HepG2 (cell line): ENCODE data around the gene GPR62. TPM values are rescaled to one million over a fixed set of nuclear protein-coding genes. Genes with fewer than 3 reads are reported as not detected.
"Not testable (repeated sequence)": the region's sequence is repeated elsewhere in the genome, so short reads cannot be mapped to it uniquely, and the experiment has no call there.

Experiments used
- ATAC-seq: fragments of 200-7000 bp; cut with Tn5 transposase; 3 replicates; pipeline ENCODE4 v1.9.1; 2020; ENCODE audit warnings: mild to moderate bottlenecking, moderate library complexity
- BruUV-seq: library from RNA; stranded (reverse); fragments of 400-500 nt; replicated peaks from 2 replicates; lab custom pipeline; 2021; lab: Mats Ljungman, UMichigan
- CTCF ChIA-PET: fragments of 300-600 bp; formaldehyde crosslinking; extraction: SDS; loops from one replicate; lab custom pipeline; 2021; ENCODE audit warnings: low total read pairs, inconsistent platforms, low intra/inter-chr PET ratio; lab: Yijun Ruan, JAX
- POLR2A ChIA-PET: fragments of 350-600 bp; sonication (Branson Sonifier 250); formaldehyde crosslinking; loops from one replicate; lab custom pipeline; 2020; ENCODE audit warnings: antibody characterized with exemption, inconsistent platforms; lab: Yijun Ruan, JAX
- DNase-seq: peaks from one replicate; pipeline ENCODE4 v3.0.0-alpha.2; 2015; ENCODE audit warnings: low spot score
- FAIRE-seq: peaks from 3 replicates; lab custom pipeline; 2011; peaks lifted over from hg19 to GRCh38; lab: Jason Lieb, UNC
- H2AFZ ChIP-seq: one replicate; pipeline ENCODE4 v1.6.1; 2011; ENCODE audit warnings: low read length, inconsistent platforms
- H3K27ac ChIP-seq: fragments of 300-600 bp; 3 replicates; pipeline ENCODE4 v1.8.0; 2011; ENCODE audit warnings: mixed run types, mild to moderate bottlenecking, mixed read lengths, low read length, inconsistent platforms; ENCODE audit not compliant: insufficient read depth; ENCODE audit errors: extremely low read length
- H3K27me3 ChIP-seq, 2 experiments: fragments of 200-600 bp in 1 of 2; 2 replicates in 1 of 2; 3 replicates in 1 of 2; pipeline versions ENCODE4 v1.6.0 to v1.8.0; 2011; ENCODE audit warnings: low read length in 2 of 2, mild to moderate bottlenecking in 2 of 2, moderate library complexity in 2 of 2, inconsistent platforms in 1 of 2; ENCODE audit not compliant: insufficient read depth in 2 of 2, control insufficient read depth in 1 of 2
- H3K36me3 ChIP-seq, 2 experiments: fragments of 200-600 bp in 1 of 2; replicated peaks in 1 of 2; 2 replicates in 1 of 2; 3 replicates in 1 of 2; pipeline versions ENCODE4 v1.5.1 to v1.8.0; 2011; ENCODE audit warnings: low read length in 2 of 2, inconsistent platforms in 1 of 2; ENCODE audit not compliant: insufficient read depth in 2 of 2, control insufficient read depth in 1 of 2
- H3K4me1 ChIP-seq: 2 replicates; pipeline ENCODE4 v1.5.1; 2012; ENCODE audit warnings: low read length, inconsistent platforms; ENCODE audit not compliant: insufficient read depth
- H3K4me2 ChIP-seq: 2 replicates; pipeline ENCODE4 v1.6.0; 2011; ENCODE audit warnings: low read depth, low read length, inconsistent platforms
- H3K4me3 ChIP-seq, 3 experiments: fragments of 200-600 bp in 1 of 3; sonication (generic), shearing (Covaris generic) in 1 of 3; replicated peaks in 1 of 3; 2 replicates each; pipeline ENCODE4 v1.5.1; 2011 to 2016; ENCODE audit warnings: low read length in 3 of 3, inconsistent platforms in 2 of 3, low read depth in 2 of 3, mild to moderate bottlenecking in 2 of 3, control low read depth in 1 of 3, mixed read lengths in 1 of 3; ENCODE audit not compliant: insufficient read depth in 1 of 3
- H3K79me2 ChIP-seq: one replicate; pipeline ENCODE4 v1.6.1; 2011; ENCODE audit warnings: low read length, inconsistent platforms; ENCODE audit not compliant: insufficient read depth
- H3K9ac ChIP-seq: 2 replicates; pipeline ENCODE4 v1.6.0; 2011; ENCODE audit warnings: mild to moderate bottlenecking, low read depth, low read length, inconsistent platforms; ENCODE audit not compliant: insufficient read depth
- H3K9me3 ChIP-seq: 2 replicates; pipeline ENCODE4 v1.5.1; 2012; ENCODE audit warnings: mild to moderate bottlenecking, low read length
- H4K20me1 ChIP-seq: 2 replicates; pipeline ENCODE4 v1.6.0; 2011; ENCODE audit warnings: inconsistent platforms, mild to moderate bottlenecking, low read length, moderate library complexity; ENCODE audit not compliant: insufficient read depth
- BORCS8-MEF2B ChIP-seq: sonication (generic); formaldehyde crosslinking; IDR thresholded peaks from 2 replicates; pipeline ENCODE4 v1.8.0; 2022; ENCODE audit warnings: mild to moderate bottlenecking, missing genetic modification reagents
- CAMTA2 ChIP-seq: sonication (generic); formaldehyde crosslinking; IDR thresholded peaks from 2 replicates; pipeline ENCODE4 v1.4.0; 2020; ENCODE audit warnings: mild to moderate bottlenecking, missing genetic modification reagents, borderline replicate concordance
- CREM ChIP-seq, 2 experiments: sonication (generic) in 1 of 2; formaldehyde crosslinking in 1 of 2; IDR thresholded peaks; 2 replicates each; pipeline versions ENCODE4 v1.4.0 to v1.6.1; 2016 to 2020; ENCODE audit warnings: antibody characterized with exemption in 1 of 2, mild to moderate bottlenecking in 1 of 2, missing genetic modification reagents in 1 of 2
- HOXA7 ChIP-seq: sonication (generic); formaldehyde crosslinking; IDR thresholded peaks from 2 replicates; pipeline ENCODE4 v1.8.1; 2022; ENCODE audit warnings: mild to moderate bottlenecking, missing genetic modification reagents, moderate library complexity
- RBM22 ChIP-seq: fragments of 200-400 bp; formaldehyde crosslinking; optimal IDR thresholded peaks from 2 replicates; pipeline ENCODE3; 2017; ENCODE audit warnings: mild to moderate bottlenecking, low read length, moderate library complexity
- TEAD3 ChIP-seq: optimal IDR thresholded peaks from 2 replicates; pipeline ENCODE3; 2016; ENCODE audit warnings: borderline replicate concordance
- ZFX ChIP-seq: sonication (generic); formaldehyde crosslinking; IDR thresholded peaks from 2 replicates; pipeline ENCODE4 v1.4.0; 2020; ENCODE audit warnings: mild to moderate bottlenecking, low read depth, missing genetic modification reagents, moderate library complexity
- ZNF34 ChIP-seq: sonication (generic); formaldehyde crosslinking; IDR thresholded peaks from 2 replicates; pipeline ENCODE4 v1.4.0; 2020; ENCODE audit warnings: mild to moderate bottlenecking, missing genetic modification reagents, borderline replicate concordance
- WGBS: methylation state at CpG from one replicate; pipeline ENCODE4 v1.1.6; 2017; ENCODE audit warnings: low lambda C conversion rate; 5-methylcytosine and 5-hydroxymethylcytosine counted together
- in situ Hi-C: cut with HindIII; loops from 2 replicates; pipeline ENCODE4 v1.10.0; 2017; ENCODE audit warnings: low pct_unique_long_range_greater_than_20kb; ENCODE audit not compliant: extremely low pct_ligation_motif_present
- intact Hi-C: fragments of 100-400 bp; cut with micrococcal nuclease; formaldehyde crosslinking; loops from one replicate; pipeline ENCODE4 v1.10.0; 2022; ENCODE audit not compliant: unreplicated experiment
- polyA plus RNA-seq, 8 experiments: library from polyadenylated mRNA; depleted of rRNA in 3 of 8; stranded (reverse) in 7 of 8; unstranded in 1 of 8; fragments of >200 nt; fragmentation: Illumina TruSeq in 4 of 8; extraction: Trizol in 4 of 8; gene quantifications; 2 replicates each; pipeline versions ENCODE4 v1.2.1 to v1.2.3, GENCODE V29; 2011 to 2016; ENCODE audit warnings: low read depth in 4 of 8, missing spikeins in 1 of 8, mixed read lengths in 1 of 8; ENCODE audit not compliant: insufficient read depth in 1 of 8
- total RNA-seq, 5 experiments: library from RNA; depleted of rRNA; stranded (reverse); fragments of >200 nt; fragmentation: Illumina TruSeq; extraction: Trizol; gene quantifications; 2 replicates each; pipeline ENCODE4 v1.2.3, GENCODE V29; 2016; ENCODE audit warnings: low read depth in 1 of 5
- TF ChIP-seq, protein P1 (sequence below): sonication (generic); formaldehyde crosslinking; IDR thresholded peaks from 2 replicates; pipeline ENCODE4 v1.5.1; 2020; ENCODE audit warnings: missing genetic modification reagents, mild to moderate bottlenecking, borderline replicate concordance

GPR62 gene
- total and polyA plus RNA-seq, 2 of the 13 experiments (the other 11 are each of a cell fraction or from before 2014, with no cell fraction given), result not detected

DNA sequence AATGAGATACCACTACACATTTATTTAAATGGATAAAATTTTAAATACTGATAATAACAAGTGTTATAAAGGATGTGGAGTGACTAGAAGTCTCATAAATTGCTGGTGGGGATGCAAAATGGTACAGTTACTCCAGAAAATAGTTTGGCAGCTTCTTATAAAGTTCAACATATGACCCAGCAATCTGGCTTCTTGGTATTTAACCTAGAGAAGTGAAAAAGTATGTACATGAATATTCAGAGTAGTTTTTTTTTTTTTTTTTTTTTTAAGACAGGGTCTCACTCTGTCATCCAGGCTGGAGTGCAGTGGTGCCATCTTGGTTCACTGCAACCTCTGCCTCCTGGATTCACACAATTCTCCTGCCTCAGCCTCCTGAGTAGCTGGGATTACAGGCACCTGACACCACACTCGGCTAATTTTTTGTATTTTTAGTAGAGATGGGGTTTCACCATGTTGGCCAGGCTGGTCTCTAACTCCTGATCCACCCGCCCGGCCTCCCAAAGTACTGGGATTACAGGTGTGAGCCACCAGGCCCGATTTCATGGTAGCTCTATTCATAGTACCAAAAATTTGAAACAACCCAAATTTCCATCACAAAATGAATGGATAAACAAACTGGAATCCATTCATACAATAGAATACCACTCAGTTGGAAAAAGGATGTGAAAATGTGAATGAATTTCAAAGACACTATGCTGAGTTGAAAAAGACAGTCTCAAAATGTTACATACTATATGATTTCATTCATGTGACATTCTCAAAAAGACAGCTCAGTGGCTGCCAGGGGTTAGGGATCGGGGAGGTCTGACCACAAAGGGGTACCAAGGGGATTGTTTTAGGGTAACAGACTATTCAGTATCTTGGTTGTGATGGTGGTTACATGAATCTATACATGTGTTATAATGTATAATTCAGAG, 27.9 kb upstream of the GPR62 start (continued):
- TF ChIP-seq ZNF34 (CRISPR knock-in tag) (no peak), RBM22 (no peak)

DNA sequence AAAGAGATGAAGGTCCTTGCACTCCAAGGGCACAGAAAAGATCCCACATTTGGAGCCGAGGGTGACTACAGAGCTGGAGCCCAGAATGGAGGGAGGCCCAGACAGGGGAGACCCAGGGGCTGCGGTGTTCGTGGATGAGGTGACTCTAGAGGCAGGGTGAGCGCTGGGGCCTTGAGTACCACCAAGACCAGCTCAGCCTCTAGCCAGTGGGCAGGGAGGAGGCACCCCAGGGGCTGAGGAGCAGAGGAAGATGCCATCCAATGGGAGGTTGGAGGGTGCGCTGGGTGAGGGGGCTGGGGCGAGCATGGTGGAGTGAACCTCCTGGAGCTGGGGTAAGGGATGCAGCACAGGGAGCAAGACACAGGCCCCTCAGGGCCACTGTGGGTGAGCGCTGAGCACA, 26.7 kb upstream of the GPR62 start:
- POLR2A ChIA-PET, result no interaction called here

DNA sequence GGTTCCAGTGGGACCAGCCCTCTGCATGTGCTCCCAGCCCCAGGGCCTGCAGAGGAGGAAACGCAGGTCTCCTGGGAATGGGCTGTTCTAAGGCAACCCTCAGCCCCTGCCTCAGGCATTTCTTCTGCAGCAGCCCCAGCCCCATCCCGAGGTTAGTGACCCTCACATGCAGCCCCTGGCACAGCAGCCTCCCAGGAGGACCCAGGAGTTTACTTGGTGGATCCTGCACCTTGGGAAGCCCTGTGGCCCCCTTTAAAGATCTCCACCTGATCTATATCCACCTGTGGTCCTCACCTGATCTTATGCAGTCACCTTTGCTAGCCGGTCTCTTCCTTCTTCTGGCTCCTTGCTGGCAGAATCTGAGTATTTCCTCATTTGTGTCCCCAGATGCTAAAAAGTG, 26.2 kb upstream of the GPR62 start:
- intact Hi-C loops, CTCF ChIA-PET, DNase-seq, H3K4me3 ChIP-seq, H2AFZ ChIP-seq, in situ Hi-C loops, FAIRE-seq, POLR2A ChIA-PET, H3K27ac ChIP-seq, H3K4me1 ChIP-seq, H3K27me3 ChIP-seq, H3K9me3 ChIP-seq, BruUV-seq, H3K4me2 ChIP-seq, H3K9ac ChIP-seq, H4K20me1 ChIP-seq, H3K79me2 ChIP-seq: not testable (repeated sequence)
- 47% methylated on average over 3 of the region's 3 CpGs for WGBS
- peak; percentile 19; the same call in 2 of the 3 replicates for ATAC-seq
- H3K36me3 ChIP-seq, result peaks cover 0 to 13% of the 10 kb centered on the region in 2 experiments; a peak in 3 of 5 replicates

More for the DNA sequence above, 26.7 kb upstream of the GPR62 start:
- Histone ChIP-seq H4K20me1 (no peaks in the 10 kb centered on the region), H3K4me3 (no peak overlapping the region), H3K9ac (no peak overlapping the region), H2AFZ (no peak overlapping the region), H3K9me3 (no peaks in the 10 kb centered on the region), H3K79me2 (no peaks in the 10 kb centered on the region), H3K4me1 (no peaks in the 10 kb centered on the region), H3K36me3 (peaks cover 0 to 7% of the 10 kb centered on the region in 2 experiments; a peak in 3 of 5 replicates), H3K4me2 (no peak overlapping the region), H3K27ac (no peak overlapping the region), H3K27me3 (no peaks in the 10 kb centered on the region)
- ATAC-seq (peak; percentile 25), FAIRE-seq (no peak), DNase-seq (no peak)
- intact Hi-C loops, result no loop called here
- no TSS peak for BruUV-seq
- CTCF ChIA-PET, result no interaction called here
- in situ Hi-C loops, result no loop called here
- WGBS, result 49% methylated on average over 6 of the region's 7 CpGs
- TF ChIP-seq CAMTA2 (CRISPR knock-in tag) (no peak), BORCS8-MEF2B (CRISPR knock-in tag) (no peak), TEAD3 (CRISPR knock-in tag) (no peak), ZFX (CRISPR knock-in tag) (no peak), HOXA7 (no peak), CREM (IDR thresholded peaks at IDR 0.05) (no peak), CREM (CRISPR knock-in tag; IDR thresholded peaks at IDR 0.05) (no peak)
- TF ChIP-seq, protein P1, sequence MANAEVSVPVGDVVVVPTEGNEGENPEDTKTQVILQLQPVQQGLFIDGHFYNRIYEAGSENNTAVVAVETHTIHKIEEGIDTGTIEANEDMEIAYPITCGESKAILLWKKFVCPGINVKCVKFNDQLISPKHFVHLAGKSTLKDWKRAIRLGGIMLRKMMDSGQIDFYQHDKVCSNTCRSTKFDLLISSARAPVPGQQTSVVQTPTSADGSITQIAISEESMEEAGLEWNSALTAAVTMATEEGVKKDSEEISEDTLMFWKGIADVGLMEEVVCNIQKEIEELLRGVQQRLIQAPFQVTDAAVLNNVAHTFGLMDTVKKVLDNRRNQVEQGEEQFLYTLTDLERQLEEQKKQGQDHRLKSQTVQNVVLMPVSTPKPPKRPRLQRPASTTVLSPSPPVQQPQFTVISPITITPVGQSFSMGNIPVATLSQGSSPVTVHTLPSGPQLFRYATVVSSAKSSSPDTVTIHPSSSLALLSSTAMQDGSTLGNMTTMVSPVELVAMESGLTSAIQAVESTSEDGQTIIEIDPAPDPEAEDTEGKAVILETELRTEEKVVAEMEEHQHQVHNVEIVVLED (CRISPR knock-in tag), result no peak
